Measurements from ENCODE around the gene FRY.

GRCh38 chr13:32248801-32249200 is 217.2 kb downstream of the FRY start:
- TF ChIP-seq POLR2A (IDR thresholded peaks at IDR 0.05) (no peak), CTCF (IDR thresholded peaks at IDR 0.05) (no peak)

All from heart left ventricle (tissue), 13 donors.